WTC11 (cell line): ENCODE data around the gene PDCL2. TPM values are rescaled to one million over a fixed set of nuclear protein-coding genes. Genes with fewer than 3 reads are reported as not detected.

ENCODE experiments used
- ATAC-seq: fragments of 200-7000 bp; cut with Tn5 transposase; 2 replicates; pipeline ENCODE4 v1.10.0; 2021; ENCODE audit warnings: mild to moderate bottlenecking, moderate library complexity
- CTCF ChIA-PET: fragments of 300-600 bp; sonication (Branson Sonifier 250); formaldehyde crosslinking; loops from one replicate; lab custom pipeline; 2021; ENCODE audit warnings: antibody characterized with exemption; lab: Charles Lee
- POLR2A ChIA-PET: fragments of 350-600 bp; sonication (Branson Sonifier 250); formaldehyde crosslinking; loops from one replicate; lab custom pipeline; 2021; ENCODE audit warnings: antibody characterized with exemption; lab: Charles Lee
- DNase-seq: peaks from one replicate; pipeline ENCODE4 v3.0.0; 2021; ENCODE audit warnings: low spot score
- H3K27ac Mint-ChIP-seq: 2 replicates; pipeline ENCODE4 v1.8.0; 2021; ENCODE audit warnings: mixed read lengths
- H3K27me3 Mint-ChIP-seq: 2 replicates; pipeline ENCODE4 v1.8.0; 2021; ENCODE audit warnings: low read depth, mild to moderate bottlenecking, moderate library complexity, mixed read lengths
- H3K36me3 Mint-ChIP-seq: 2 replicates; pipeline ENCODE4 v1.8.0; 2021; ENCODE audit warnings: mixed read lengths
- H3K4me1 Mint-ChIP-seq: 2 replicates; pipeline ENCODE4 v1.8.0; 2022; ENCODE audit warnings: mixed read lengths
- H3K4me3 Mint-ChIP-seq: 2 replicates; pipeline ENCODE4 v1.8.0; 2021; ENCODE audit warnings: mild to moderate bottlenecking, moderate library complexity, mixed read lengths
- H3K9me3 Mint-ChIP-seq: 2 replicates; pipeline ENCODE4 v1.8.0; 2021; ENCODE audit warnings: mixed read lengths
- CREM ChIP-seq: sonication (generic); formaldehyde crosslinking; IDR thresholded peaks from 2 replicates; pipeline ENCODE4 v1.8.1; 2022; ENCODE audit warnings: mild to moderate bottlenecking, missing genetic modification reagents, moderate library complexity
- GABPB1 ChIP-seq: sonication (generic); formaldehyde crosslinking; IDR thresholded peaks from 2 replicates; pipeline ENCODE4 v1.8.1; 2023; ENCODE audit warnings: mild to moderate bottlenecking, missing genetic modification reagents
- GTF2I ChIP-seq: fragments of 250-450 bp; sonication (Bioruptor Pico); conservative IDR thresholded peaks from 2 replicates; pipeline ENCODE4 v1.4.0; 2021; ENCODE audit warnings: mild to moderate bottlenecking
- HMGA2 ChIP-seq: fragments of 250-450 bp; sonication (Bioruptor Pico); IDR thresholded peaks from 2 replicates; pipeline ENCODE4 v1.4.0; 2021; ENCODE audit warnings: mild to moderate bottlenecking, moderate library complexity
- SP1 ChIP-seq: sonication (generic); formaldehyde crosslinking; conservative IDR thresholded peaks from 2 replicates; pipeline ENCODE4 v1.8.1; 2022; ENCODE audit warnings: missing genetic modification reagents
- total RNA-seq: library from RNA; stranded (reverse); gene quantifications from 3 replicates; pipeline ENCODE4 v1.2.3, GENCODE V29; 2021
- TF ChIP-seq, protein P1 (sequence below): sonication (generic); formaldehyde crosslinking; IDR thresholded peaks from 2 replicates; pipeline ENCODE4 v1.8.1; 2023; ENCODE audit warnings: mild to moderate bottlenecking, moderate library complexity, missing genetic modification reagents
- TF ChIP-seq, protein P2 (sequence below): sonication (generic); formaldehyde crosslinking; IDR thresholded peaks from 2 replicates; pipeline ENCODE4 v1.8.1; 2022; ENCODE audit warnings: low read depth, mild to moderate bottlenecking, moderate library complexity, missing genetic modification reagents, borderline replicate concordance
- TF ChIP-seq, protein P3 (sequence below): sonication (generic); formaldehyde crosslinking; IDR thresholded peaks from 2 replicates; pipeline ENCODE4 v1.8.0; 2023; ENCODE audit warnings: mild to moderate bottlenecking, missing genetic modification reagents
- TF ChIP-seq, protein P4 (sequence below): sonication (generic); formaldehyde crosslinking; conservative IDR thresholded peaks from 2 replicates; pipeline ENCODE4 v1.8.1; 2022; ENCODE audit warnings: mild to moderate bottlenecking, missing genetic modification reagents
- TF ChIP-seq, protein P5 (sequence below): sonication (generic); formaldehyde crosslinking; IDR thresholded peaks from 2 replicates; pipeline ENCODE4 v1.8.0; 2023; ENCODE audit warnings: missing genetic modification reagents, mild to moderate bottlenecking, borderline replicate concordance
- TF ChIP-seq, protein P6 (sequence below): sonication (generic); formaldehyde crosslinking; IDR thresholded peaks from 2 replicates; pipeline ENCODE4 v1.8.1; 2023; ENCODE audit warnings: mild to moderate bottlenecking, missing genetic modification reagents, moderate library complexity
- TF ChIP-seq, protein P7 (sequence below): fragments of 250-450 bp; sonication (Bioruptor Pico); IDR thresholded peaks from 2 replicates; pipeline ENCODE4 v2.1.2; 2022; ENCODE audit warnings: mild to moderate bottlenecking, moderate library complexity
- TF ChIP-seq, protein P8 (sequence below): sonication (generic); formaldehyde crosslinking; IDR thresholded peaks from 2 replicates; pipeline ENCODE4 v1.8.0; 2022; ENCODE audit warnings: mild to moderate bottlenecking, missing genetic modification reagents
- TF ChIP-seq, protein P9 (sequence below): sonication (generic); formaldehyde crosslinking; IDR thresholded peaks from 2 replicates; pipeline ENCODE4 v1.8.1; 2022; ENCODE audit warnings: low read depth, missing genetic modification reagents, borderline replicate concordance

The PDCL2 gene
- total RNA-seq, 1 experiment from 2014 or later = not detected

DNA sequence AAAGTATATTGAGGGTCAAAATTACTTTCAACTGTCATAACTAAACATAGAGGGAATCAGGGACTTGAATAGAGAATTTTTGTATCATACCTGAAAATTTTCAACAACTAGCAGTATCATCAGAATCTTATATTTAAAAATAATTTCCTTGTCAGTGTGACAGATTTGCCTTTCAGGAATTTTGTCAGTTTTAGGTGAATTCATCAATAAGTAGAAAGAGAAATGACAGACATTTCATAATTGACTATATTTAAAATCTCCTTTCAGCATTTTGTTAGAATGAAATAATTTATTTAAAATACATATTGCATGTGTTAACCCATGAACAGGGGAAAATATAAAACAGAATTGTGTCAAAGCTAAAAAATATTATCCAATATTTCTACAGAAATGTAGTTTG lies 8.6 kb upstream of the PDCL2 start:
- POLR2A ChIA-PET = no interaction called here
- Mint-ChIP-seq H3K9me3 (no peaks in the 10 kb centered on the region), H3K27me3 (no peaks in the 10 kb centered on the region), H3K27ac (no peak overlapping the region), H3K4me1 (no peaks in the 10 kb centered on the region), H3K36me3 (peaks cover 5% of the 10 kb centered on the region; the same call in 1 of the 2 replicates), H3K4me3 (no peak overlapping the region)
- no peak for DNase-seq
- CTCF ChIA-PET = no interaction called here
- no peak for ATAC-seq
- TF ChIP-seq, protein P1, sequence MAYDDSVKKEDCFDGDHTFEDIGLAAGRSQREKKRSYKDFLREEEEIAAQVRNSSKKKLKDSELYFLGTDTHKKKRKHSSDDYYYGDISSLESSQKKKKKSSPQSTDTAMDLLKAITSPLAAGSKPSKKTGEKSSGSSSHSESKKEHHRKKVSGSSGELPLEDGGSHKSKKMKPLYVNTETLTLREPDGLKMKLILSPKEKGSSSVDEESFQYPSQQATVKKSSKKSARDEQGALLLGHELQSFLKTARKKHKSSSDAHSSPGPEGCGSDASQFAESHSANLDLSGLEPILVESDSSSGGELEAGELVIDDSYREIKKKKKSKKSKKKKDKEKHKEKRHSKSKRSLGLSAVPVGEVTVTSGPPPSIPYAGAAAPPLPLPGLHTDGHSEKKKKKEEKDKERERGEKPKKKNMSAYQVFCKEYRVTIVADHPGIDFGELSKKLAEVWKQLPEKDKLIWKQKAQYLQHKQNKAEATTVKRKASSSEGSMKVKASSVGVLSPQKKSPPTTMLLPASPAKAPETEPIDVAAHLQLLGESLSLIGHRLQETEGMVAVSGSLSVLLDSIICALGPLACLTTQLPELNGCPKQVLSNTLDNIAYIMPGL (CRISPR knock-in tag) = no peak
- TF ChIP-seq HMGA2 (no peak), GABPB1 (CRISPR knock-in tag) (no peak), CREM (CRISPR knock-in tag) (no peak), GTF2I (CRISPR knock-in tag) (no peak), SP1 (CRISPR knock-in tag) (no peak)
- TF ChIP-seq, protein P2, sequence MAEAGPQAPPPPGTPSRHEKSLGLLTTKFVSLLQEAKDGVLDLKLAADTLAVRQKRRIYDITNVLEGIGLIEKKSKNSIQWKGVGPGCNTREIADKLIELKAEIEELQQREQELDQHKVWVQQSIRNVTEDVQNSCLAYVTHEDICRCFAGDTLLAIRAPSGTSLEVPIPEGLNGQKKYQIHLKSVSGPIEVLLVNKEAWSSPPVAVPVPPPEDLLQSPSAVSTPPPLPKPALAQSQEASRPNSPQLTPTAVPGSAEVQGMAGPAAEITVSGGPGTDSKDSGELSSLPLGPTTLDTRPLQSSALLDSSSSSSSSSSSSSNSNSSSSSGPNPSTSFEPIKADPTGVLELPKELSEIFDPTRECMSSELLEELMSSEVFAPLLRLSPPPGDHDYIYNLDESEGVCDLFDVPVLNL (CRISPR knock-in tag) = no peak
- TF ChIP-seq, protein P3, sequence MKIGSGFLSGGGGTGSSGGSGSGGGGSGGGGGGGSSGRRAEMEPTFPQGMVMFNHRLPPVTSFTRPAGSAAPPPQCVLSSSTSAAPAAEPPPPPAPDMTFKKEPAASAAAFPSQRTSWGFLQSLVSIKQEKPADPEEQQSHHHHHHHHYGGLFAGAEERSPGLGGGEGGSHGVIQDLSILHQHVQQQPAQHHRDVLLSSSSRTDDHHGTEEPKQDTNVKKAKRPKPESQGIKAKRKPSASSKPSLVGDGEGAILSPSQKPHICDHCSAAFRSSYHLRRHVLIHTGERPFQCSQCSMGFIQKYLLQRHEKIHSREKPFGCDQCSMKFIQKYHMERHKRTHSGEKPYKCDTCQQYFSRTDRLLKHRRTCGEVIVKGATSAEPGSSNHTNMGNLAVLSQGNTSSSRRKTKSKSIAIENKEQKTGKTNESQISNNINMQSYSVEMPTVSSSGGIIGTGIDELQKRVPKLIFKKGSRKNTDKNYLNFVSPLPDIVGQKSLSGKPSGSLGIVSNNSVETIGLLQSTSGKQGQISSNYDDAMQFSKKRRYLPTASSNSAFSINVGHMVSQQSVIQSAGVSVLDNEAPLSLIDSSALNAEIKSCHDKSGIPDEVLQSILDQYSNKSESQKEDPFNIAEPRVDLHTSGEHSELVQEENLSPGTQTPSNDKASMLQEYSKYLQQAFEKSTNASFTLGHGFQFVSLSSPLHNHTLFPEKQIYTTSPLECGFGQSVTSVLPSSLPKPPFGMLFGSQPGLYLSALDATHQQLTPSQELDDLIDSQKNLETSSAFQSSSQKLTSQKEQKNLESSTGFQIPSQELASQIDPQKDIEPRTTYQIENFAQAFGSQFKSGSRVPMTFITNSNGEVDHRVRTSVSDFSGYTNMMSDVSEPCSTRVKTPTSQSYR = no peak
- TF ChIP-seq, protein P4, sequence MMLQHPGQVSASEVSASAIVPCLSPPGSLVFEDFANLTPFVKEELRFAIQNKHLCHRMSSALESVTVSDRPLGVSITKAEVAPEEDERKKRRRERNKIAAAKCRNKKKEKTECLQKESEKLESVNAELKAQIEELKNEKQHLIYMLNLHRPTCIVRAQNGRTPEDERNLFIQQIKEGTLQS (CRISPR knock-in tag) = no peak
- TF ChIP-seq, protein P5, sequence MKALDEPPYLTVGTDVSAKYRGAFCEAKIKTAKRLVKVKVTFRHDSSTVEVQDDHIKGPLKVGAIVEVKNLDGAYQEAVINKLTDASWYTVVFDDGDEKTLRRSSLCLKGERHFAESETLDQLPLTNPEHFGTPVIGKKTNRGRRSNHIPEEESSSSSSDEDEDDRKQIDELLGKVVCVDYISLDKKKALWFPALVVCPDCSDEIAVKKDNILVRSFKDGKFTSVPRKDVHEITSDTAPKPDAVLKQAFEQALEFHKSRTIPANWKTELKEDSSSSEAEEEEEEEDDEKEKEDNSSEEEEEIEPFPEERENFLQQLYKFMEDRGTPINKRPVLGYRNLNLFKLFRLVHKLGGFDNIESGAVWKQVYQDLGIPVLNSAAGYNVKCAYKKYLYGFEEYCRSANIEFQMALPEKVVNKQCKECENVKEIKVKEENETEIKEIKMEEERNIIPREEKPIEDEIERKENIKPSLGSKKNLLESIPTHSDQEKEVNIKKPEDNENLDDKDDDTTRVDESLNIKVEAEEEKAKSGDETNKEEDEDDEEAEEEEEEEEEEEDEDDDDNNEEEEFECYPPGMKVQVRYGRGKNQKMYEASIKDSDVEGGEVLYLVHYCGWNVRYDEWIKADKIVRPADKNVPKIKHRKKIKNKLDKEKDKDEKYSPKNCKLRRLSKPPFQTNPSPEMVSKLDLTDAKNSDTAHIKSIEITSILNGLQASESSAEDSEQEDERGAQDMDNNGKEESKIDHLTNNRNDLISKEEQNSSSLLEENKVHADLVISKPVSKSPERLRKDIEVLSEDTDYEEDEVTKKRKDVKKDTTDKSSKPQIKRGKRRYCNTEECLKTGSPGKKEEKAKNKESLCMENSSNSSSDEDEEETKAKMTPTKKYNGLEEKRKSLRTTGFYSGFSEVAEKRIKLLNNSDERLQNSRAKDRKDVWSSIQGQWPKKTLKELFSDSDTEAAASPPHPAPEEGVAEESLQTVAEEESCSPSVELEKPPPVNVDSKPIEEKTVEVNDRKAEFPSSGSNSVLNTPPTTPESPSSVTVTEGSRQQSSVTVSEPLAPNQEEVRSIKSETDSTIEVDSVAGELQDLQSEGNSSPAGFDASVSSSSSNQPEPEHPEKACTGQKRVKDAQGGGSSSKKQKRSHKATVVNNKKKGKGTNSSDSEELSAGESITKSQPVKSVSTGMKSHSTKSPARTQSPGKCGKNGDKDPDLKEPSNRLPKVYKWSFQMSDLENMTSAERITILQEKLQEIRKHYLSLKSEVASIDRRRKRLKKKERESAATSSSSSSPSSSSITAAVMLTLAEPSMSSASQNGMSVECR (CRISPR knock-in tag) = no peak
- TF ChIP-seq, protein P6, sequence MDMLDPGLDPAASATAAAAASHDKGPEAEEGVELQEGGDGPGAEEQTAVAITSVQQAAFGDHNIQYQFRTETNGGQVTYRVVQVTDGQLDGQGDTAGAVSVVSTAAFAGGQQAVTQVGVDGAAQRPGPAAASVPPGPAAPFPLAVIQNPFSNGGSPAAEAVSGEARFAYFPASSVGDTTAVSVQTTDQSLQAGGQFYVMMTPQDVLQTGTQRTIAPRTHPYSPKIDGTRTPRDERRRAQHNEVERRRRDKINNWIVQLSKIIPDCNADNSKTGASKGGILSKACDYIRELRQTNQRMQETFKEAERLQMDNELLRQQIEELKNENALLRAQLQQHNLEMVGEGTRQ (CRISPR knock-in tag) = no peak
- TF ChIP-seq, protein P7, sequence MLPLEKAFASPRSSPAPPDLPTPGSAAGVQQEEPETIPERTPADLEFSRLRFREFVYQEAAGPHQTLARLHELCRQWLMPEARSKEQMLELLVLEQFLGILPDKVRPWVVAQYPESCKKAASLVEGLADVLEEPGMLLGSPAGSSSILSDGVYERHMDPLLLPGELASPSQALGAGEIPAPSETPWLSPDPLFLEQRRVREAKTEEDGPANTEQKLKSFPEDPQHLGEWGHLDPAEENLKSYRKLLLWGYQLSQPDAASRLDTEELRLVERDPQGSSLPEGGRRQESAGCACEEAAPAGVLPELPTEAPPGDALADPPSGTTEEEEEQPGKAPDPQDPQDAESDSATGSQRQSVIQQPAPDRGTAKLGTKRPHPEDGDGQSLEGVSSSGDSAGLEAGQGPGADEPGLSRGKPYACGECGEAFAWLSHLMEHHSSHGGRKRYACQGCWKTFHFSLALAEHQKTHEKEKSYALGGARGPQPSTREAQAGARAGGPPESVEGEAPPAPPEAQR (CRISPR knock-in tag) = no peak
- TF ChIP-seq, protein P8, sequence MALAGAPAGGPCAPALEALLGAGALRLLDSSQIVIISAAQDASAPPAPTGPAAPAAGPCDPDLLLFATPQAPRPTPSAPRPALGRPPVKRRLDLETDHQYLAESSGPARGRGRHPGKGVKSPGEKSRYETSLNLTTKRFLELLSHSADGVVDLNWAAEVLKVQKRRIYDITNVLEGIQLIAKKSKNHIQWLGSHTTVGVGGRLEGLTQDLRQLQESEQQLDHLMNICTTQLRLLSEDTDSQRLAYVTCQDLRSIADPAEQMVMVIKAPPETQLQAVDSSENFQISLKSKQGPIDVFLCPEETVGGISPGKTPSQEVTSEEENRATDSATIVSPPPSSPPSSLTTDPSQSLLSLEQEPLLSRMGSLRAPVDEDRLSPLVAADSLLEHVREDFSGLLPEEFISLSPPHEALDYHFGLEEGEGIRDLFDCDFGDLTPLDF (CRISPR knock-in tag) = no peak
- TF ChIP-seq, protein P9, sequence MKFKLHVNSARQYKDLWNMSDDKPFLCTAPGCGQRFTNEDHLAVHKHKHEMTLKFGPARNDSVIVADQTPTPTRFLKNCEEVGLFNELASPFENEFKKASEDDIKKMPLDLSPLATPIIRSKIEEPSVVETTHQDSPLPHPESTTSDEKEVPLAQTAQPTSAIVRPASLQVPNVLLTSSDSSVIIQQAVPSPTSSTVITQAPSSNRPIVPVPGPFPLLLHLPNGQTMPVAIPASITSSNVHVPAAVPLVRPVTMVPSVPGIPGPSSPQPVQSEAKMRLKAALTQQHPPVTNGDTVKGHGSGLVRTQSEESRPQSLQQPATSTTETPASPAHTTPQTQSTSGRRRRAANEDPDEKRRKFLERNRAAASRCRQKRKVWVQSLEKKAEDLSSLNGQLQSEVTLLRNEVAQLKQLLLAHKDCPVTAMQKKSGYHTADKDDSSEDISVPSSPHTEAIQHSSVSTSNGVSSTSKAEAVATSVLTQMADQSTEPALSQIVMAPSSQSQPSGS = no peak
